Retinal pigment epithelial cell (primary cell): ENCODE data around the gene HNRNPA1.

Experiments
- DNase-seq: peaks from one replicate; pipeline ENCODE4 v3.0.0-alpha.2; 2010; ENCODE audit warnings: low read depth
- H3K4me3 ChIP-seq: 2 replicates; pipeline ENCODE4 v1.5.1; 2011; ENCODE audit warnings: mild to moderate bottlenecking, low read length, control low read depth, moderate library complexity
- CTCF ChIP-seq: conservative IDR thresholded peaks from 2 replicates; pipeline ENCODE4 v1.5.1; 2011; ENCODE audit warnings: low read depth, low read length, control low read depth, inconsistent platforms

The HNRNPA1 gene

GRCh38 chr12:54330442-54330841 lies 49.9 kb downstream of the HNRNPA1 start:
- no peak for TF ChIP-seq CTCF
- no peak overlapping the region for H3K4me3 ChIP-seq
- no peak for DNase-seq

DNA sequence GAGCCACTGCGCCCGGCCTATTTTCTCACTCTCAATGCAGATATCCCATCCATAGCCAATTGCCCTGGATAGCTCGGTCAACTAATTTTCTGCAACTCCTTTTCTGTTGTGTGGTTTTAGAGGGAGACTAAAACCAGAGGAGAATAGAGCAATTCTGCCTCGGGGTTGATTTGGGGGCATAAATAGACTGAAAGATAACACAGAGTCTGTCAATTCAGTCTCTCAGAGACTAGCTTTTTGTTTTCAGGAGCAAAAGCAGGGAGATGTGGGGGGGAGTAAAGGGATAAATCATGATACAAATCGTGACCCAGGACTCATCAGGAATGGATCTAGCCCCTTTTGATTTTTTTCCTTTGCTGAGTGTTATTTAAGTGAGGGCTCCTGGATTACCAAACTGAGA lies 50.9 kb downstream of the HNRNPA1 start:
- TF ChIP-seq CTCF, result no peak
- DNase-seq, result no peak
- H3K4me3 ChIP-seq, result no peak overlapping the region

DNA sequence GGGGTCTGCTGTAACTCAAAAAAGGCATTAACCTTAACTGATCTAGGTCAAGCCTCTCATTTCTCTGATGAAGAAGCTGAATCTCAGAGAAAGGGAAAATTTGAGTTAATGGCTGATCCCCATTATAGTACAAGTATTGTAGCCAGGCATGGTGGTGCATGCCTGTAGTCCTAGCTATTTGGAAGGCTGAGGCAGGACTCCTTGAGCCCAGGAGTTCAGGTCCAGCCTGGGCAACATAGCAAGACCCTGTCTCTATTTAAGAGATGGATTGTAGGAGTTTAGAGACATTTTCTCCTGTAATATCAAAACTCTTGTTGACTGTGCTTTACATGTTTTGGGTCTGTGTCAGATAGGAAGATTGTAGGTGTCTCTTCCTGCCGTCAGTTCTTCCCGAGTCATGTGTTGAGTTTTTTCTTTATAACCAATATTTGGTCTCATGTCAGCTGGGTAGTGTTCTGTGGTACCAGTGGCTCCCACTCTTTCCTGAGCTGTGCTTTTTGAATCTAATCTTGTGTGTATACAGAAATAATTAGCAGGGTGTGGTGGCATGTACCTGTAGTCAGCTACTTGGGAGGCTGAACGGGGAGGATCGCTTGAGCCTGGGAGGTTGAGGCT lies 53.0 kb downstream of the HNRNPA1 start:
- DNase-seq, result no peak
- no peak for TF ChIP-seq CTCF

More for the DNA sequence above, 53.0 kb downstream of the HNRNPA1 start:
- no peak overlapping the region for H3K4me3 ChIP-seq
